AG08396 (cell line): ENCODE results near the gene APOC4.
"Not testable (repeated sequence)": the region's sequence is repeated elsewhere in the genome, so short reads cannot be mapped to it uniquely, and the experiment has no call there.

Experiments
- DNase-seq: peaks from one replicate; pipeline ENCODE4 v3.0.0; 2012; ENCODE audit warnings: low spot score, mixed read lengths

APOC4 gene, protein sequence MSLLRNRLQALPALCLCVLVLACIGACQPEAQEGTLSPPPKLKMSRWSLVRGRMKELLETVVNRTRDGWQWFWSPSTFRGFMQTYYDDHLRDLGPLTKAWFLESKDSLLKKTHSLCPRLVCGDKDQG

DNA sequence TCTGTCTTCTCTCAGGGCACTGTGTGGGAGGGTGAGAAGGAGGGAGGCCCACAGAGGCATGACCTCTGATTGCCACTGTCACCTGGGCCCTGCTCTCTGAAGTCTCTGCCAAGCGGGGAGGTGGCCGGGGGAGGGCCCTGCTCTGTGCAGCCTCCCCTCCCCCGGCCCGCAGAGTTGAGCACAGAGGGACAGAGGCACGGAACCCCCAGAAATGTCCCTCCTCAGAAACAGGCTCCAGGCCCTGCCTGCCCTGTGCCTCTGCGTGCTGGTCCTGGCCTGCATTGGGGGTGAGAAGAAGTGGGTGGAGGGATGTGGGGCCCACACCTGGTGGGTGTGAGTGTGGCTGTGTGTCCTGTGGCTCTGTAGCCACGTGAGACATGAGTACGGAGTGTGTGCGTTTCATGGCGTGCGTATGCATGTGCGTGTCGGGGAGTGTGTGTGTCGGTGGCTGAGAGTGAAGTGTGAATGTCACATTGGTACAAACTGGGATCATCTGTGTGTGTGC lies at the start of gene APOC4:
Gene APOC4, plus strand, starts transcription at position 171 of the 505 bp plus-strand sequence. Its CDS starts 41 bp downstream, at position 212.
- no peak for DNase-seq

DNA sequence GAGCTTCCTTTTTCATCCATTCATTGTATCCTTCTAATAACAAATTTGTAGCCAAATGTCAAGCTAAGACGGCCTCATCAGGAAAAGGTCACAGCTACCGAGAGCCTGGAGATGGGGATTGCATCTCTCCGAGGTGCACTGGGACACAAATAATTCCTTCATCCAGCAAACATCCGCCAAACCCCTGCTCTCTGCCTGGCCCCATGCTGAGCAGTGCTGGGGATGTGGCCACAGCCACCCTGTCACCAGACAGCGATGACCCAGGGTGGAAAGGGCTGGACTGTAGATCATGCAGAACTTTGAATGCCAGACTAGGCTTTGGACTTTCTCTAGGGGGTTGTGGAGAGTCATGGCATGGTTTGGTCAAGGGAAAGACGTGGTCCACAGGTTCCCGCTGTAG lies 49.1 kb upstream of the APOC4 start:
- DNase-seq = no peak

DNA sequence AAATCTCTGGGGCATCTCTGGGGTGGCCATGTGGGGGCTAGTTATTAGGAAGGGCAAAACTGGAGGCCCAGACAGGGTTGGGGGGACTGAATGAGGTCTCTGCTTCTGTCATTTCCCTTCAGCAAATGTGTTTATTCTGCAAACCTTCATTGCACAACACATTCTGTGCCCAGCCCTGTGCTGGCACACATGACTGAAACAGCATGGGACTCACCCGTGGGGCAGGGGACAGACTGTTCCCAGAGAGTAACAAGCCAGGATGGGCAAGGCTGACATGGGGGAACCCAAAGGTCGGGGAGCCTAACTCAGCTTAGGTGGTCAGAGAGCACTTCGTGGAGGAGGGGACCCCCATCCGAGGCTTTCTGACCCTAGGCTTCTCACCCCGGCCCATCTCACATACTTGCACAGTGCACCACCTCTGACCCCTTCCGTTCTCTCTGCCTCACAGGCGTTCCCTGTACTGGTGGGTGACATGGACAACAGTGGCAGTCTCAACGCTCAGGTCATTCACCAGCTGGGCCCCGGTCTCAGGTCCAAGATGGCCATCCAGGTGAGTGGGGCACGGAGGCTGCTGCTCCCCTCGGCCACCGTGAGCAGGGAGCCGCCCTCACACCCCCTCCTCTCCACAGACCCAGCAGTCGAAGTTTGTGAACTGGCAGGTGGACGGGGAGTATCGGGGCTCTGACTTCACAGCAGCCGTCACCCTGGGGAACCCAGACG lies 48.5 kb upstream of the APOC4 start:
- DNase-seq = no peak

DNA sequence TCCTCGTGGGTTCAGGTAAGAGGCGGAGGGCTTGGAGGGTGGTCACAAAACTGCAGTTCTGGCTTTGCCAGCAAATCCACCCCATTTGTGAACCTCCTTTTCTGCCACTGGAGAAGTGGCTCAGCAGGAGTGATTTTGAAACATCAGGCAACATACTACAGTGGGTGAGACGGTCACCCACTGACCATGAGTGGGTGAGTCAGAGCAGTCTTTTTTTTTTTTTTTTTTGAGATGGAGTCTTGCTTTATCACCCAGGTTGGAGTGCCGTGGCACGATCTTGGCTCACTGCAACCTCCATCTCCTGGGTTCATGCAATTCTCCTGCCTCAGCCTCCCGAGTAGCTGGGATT lies 48.0 kb upstream of the APOC4 start:
- DNase-seq = no peak

DNA sequence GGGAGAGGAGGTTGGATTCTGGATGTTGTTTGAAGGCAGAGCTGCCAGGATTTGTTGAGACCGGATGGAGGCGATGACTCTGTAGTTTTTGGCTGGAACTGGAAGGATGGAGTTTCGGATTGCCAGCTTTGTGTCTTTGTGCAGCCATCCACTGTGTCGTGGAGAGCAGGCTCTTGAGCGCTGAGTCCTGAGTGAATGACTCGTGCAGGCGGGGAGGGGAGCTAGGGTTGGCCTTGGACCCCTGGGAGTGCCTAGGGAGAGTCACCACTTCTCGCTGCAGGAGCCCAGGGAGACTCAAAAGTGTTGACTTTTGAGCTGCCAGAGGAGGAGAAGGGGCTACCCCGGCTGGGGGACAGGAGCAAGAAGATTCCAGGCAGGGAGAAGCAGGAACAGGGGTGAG lies 47.1 kb upstream of the APOC4 start:
- DNase-seq = no peak

DNA sequence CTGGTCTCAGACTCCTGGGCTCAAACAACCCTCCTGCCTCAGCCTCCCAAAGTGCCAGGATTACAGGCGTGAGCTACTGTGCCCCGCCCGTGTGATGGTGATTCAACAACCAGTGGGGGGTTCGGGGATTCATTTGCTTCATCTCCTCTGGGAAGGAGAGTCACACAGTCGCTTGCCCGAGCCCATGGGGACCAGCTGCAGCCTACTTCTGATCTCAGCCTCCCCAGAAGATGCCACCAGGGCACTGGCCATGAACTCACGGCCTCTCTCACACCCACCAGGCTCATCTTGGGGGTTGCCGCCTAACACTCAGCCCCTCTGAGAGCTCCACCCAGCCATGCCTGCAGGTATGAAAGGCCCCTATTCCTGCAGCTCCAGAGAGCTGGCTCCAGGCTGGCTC lies 44.2 kb upstream of the APOC4 start:
- no peak for DNase-seq

DNA sequence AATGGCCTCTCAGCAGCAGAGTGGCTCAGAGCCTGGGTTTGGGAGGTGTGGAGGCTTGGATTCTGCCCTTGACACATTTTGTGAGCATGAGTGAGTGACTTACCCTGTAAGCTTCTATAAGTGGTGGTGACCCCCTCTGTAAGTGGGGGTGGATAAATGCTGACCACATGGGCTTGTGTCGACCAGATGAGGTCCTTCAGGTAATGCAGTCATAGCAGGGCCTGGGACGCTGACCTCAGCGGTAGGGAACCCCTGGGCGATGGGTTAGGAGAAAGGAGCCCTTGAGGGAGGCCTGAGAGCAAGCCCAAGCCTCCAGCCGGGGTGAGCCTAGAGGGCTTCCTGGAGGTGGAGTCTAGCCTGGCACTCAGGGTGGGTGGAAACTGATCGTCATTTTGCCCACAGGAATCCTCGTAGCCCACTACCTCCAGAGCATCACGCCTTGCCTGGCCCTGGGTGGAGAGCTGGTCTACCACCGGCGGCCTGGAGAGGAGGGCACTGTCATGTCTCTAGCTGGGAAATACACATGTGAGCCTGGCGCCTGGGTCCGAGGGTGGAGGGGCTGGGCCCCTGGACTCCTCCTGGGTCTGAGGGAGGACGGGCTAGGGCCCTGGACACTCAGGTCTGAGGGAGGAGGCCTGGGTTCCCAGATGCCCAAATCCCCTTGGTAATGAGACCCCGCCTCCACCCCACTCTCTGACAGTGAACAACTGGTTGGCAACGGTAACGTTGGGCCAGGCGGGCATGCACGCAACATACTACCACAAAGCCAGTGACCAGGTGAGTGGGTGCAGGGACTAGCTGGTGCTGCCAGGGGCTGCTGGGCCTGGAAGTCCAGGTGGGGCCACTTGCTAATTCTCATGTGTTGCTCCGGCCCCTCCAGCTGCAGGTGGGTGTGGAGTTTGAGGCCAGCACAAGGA lies 41.5 kb upstream of the APOC4 start:
- DNase-seq = no peak

DNA sequence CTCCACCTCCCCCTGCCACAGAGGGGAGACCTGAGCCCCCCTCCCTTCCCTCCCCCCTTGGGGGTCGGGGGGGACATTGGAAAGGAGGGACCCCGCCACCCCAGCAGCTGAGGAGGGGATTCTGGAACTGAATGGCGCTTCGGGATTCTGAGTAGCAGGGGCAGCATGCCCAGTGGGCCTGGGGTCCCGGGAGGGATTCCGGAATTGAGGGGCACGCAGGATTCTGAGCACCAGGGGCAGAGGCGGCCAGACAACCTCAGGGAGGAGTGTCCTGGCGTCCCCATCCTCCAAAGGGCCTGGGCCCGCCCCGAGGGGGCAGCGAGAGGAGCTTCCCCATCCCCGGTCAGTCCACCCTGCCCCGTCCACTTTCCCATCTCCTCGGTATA lies 38.8 kb upstream of the APOC4 start:
- no peak for DNase-seq

DNA sequence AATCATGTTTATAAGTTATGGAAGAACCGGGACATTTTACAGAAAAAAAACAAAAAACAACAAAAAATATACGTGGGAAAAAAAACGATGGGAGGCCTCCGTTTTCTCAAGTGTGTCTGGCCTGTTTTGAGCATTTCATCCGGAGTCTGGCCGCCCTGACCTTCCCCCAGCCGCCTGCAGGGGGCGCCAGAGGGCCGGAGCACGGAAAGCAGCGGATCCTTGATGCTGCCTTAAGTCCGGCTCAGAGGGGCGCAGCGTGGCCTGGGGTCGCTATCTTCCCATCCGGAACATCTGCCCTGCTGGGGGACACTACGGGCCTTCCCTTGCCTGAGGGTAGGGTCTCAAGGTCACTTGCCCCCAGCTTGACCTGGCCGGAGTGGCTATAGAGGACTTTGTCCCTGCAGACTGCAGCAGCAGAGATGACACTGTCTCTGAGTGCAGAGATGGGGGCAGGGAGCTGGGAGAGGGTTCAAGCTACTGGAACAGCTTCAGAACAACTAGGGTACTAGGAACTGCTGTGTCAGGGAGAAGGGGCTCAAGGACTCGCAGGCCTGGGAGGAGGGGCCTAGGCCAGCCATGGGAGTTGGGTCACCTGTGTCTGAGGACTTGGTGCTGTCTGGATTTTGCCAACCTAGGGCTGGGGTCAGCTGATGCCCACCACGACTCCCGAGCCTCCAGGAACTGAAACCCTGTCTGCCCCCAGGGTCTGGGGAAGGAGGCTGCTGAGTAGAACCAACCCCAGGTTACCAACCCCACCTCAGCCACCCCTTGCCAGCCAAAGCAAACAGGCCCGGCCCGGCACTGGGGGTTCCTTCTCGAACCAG lies 38.2 kb upstream of the APOC4 start:
- peak; percentile 84 for DNase-seq

DNA sequence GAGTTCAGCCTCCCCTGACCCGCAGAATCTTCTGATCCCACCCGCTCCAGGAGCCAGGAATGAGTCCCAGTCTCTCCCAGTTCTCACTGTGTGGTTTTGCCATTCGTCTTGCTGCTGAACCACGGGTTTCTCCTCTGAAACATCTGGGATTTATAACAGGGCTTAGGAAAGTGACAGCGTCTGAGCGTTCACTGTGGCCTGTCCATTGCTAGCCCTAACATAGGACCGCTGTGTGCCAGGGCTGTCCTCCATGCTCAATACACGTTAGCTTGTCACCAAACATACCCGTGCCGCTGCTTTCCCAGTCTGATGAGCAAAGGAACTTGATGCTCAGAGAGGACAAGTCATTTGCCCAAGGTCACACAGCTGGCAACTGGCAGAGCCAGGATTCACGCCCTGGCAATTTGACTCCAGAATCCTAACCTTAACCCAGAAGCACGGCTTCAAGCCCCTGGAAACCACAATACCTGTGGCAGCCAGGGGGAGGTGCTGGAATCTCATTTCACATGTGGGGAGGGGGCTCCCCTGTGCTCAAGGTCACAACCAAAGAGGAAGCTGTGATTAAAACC lies 37.5 kb upstream of the APOC4 start:
- no peak for DNase-seq

DNA sequence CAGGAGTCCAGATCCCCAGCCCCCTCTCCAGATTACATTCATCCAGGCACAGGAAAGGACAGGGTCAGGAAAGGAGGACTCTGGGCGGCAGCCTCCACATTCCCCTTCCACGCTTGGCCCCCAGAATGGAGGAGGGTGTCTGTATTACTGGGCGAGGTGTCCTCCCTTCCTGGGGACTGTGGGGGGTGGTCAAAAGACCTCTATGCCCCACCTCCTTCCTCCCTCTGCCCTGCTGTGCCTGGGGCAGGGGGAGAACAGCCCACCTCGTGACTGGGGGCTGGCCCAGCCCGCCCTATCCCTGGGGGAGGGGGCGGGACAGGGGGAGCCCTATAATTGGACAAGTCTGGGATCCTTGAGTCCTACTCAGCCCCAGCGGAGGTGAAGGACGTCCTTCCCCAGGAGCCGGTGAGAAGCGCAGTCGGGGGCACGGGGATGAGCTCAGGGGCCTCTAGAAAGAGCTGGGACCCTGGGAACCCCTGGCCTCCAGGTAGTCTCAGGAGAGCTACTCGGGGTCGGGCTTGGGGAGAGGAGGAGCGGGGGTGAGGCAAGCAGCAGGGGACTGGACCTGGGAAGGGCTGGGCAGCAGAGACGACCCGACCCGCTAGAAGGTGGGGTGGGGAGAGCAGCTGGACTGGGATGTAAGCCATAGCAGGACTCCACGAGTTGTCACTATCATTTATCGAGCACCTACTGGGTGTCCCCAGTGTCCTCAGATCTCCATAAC lies 36.4 kb upstream of the APOC4 start, which contains the start of gene APOE:
Gene APOE, plus strand, starts transcription at position 360 of the 724 bp plus-strand sequence. CDS start 829 bp downstream, outside the sequence.
- DNase-seq = no peak

DNA sequence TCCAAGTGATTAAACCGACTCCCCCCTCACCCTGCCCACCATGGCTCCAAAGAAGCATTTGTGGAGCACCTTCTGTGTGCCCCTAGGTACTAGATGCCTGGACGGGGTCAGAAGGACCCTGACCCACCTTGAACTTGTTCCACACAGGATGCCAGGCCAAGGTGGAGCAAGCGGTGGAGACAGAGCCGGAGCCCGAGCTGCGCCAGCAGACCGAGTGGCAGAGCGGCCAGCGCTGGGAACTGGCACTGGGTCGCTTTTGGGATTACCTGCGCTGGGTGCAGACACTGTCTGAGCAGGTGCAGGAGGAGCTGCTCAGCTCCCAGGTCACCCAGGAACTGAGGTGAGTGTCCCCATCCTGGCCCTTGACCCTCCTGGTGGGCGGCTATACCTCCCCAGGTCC lies 34.4 kb upstream of the APOC4 start:
- no peak for DNase-seq

DNA sequence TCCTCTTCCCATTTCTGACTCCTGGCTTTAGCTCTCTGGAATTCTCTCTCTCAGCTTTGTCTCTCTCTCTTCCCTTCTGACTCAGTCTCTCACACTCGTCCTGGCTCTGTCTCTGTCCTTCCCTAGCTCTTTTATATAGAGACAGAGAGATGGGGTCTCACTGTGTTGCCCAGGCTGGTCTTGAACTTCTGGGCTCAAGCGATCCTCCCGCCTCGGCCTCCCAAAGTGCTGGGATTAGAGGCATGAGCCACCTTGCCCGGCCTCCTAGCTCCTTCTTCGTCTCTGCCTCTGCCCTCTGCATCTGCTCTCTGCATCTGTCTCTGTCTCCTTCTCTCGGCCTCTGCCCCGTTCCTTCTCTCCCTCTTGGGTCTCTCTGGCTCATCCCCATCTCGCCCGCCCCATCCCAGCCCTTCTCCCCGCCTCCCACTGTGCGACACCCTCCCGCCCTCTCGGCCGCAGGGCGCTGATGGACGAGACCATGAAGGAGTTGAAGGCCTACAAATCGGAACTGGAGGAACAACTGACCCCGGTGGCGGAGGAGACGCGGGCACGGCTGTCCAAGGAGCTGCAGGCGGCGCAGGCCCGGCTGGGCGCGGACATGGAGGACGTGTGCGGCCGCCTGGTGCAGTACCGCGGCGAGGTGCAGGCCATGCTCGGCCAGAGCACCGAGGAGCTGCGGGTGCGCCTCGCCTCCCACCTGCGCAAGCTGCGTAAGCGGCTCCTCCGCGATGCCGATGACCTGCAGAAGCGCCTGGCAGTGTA lies 33.8 kb upstream of the APOC4 start:
- DNase-seq = no peak

DNA sequence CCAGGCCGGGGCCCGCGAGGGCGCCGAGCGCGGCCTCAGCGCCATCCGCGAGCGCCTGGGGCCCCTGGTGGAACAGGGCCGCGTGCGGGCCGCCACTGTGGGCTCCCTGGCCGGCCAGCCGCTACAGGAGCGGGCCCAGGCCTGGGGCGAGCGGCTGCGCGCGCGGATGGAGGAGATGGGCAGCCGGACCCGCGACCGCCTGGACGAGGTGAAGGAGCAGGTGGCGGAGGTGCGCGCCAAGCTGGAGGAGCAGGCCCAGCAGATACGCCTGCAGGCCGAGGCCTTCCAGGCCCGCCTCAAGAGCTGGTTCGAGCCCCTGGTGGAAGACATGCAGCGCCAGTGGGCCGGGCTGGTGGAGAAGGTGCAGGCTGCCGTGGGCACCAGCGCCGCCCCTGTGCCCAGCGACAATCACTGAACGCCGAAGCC lies 33.2 kb upstream of the APOC4 start:
- DNase-seq = no peak

DNA sequence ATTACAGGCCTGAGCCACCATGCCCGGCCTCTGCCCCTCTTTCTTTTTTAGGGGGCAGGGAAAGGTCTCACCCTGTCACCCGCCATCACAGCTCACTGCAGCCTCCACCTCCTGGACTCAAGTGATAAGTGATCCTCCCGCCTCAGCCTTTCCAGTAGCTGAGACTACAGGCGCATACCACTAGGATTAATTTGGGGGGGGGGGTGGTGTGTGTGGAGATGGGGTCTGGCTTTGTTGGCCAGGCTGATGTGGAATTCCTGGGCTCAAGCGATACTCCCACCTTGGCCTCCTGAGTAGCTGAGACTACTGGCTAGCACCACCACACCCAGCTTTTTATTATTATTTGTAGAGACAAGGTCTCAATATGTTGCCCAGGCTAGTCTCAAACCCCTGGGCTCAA lies 32.3 kb upstream of the APOC4 start:
- no peak for DNase-seq

DNA sequence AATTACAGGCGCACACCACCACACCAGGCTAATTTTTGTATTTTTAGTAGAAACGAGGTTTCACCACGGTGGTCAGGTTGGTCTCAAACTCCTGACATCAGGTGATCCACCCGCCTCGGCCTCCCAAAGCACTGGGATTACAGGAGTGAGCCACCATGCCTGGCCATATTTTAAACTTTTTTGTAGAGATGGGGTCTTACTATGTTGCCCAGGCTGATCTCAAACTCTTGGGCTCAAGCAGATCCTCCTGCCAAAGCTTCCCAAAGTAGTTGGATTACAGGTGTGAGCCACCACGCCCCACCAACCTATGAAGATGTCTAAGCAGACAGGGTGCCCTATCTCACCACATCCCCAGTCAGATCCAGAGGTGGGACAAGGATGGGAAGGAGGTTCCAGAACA lies 30.1 kb upstream of the APOC4 start:
- DNase-seq = not testable (repeated sequence)

DNA sequence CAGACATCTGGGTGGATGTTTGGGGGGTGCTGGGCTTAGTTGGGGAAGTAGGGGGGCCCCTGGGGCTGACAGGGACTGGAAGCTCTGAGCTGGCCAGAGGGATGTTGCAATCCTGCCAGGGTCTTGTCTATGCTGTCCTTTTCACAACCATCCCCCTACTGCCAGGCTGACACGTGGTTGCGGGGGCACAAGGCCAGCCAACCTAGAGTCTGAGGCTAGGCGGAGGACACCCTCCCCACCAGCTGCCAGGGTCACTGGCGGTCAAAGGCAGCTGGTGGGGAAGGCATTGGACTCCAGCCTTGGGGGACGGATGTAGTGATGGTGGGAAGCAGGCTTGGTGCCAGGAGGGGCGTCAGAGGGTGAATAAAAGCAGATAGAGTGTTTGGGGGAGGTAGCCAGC lies 29.2 kb upstream of the APOC4 start:
- DNase-seq = no peak

DNA sequence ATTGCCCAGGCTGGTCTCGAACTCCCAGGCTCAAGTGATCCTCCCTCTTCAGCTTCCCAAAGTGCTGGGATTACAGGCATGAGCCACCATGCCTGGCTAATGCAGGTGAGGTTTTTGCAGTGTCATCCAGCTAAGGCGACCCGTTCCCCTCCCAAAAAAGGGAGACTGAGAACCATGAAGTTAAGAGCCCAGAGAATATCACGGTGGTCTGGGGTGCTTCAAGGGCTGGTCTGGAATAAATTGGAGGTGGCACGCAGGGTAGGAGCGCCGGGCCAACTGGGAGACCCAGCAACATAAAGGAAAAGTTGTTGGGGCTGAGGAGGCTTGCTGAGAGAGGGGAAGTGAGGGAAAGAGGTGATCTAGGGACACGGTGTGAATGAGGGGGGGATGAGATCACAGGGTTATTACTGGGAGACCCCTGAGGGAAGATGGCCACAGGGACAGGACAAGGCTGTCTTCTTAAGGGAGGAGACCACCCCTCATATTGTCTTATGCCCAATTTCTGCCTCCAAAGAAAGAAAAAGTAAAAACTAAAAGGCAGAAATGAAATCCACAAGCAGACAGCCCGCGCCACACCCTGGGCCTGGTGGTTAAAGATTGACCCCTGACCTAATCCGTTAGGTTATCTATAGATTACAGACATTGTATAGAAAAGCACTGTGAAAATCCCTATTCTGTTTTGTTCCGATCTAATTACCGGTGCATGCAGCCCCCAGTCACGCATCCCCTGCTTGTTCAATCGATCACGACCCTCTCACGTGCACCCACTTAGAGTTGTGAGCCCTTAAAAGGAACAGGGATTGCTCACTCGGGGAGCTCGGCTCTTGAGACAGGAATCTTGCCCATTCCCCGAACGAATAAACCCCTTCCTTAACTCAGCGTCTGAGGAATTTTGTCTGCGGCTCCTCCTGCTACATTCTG lies 28.3 kb upstream of the APOC4 start:
- not testable (repeated sequence) for DNase-seq
